ENCODE measurements around the gene BRICD5. TPM values are rescaled to one million over a fixed set of nuclear protein-coding genes. Genes with fewer than 3 reads are reported as not detected.

BRICD5 gene
- total RNA-seq, 1 experiment from 2014 or later = 18.6 TPM

GRCh38 chr16:2237102-2237482, 26.4 kb upstream of the BRICD5 start:
- no TSS peak for BruUV-seq (replicated peaks)
- ChIA-PET POLR2A (ENCODE audit: low non-redundant PET) (no interaction called here), CTCF (no interaction called here)
- Histone ChIP-seq H3K27ac (ENCODE audit: low read depth, low read length, poor library complexity, severe bottlenecking) (no peak overlapping the region), H3K36me3 (ENCODE audit: insufficient read depth, low read length, poor library complexity, severe bottlenecking) (peaks cover 27% of the 10 kb centered on the region), H3K4me3 (ENCODE audit: low read depth, low read length, poor library complexity, severe bottlenecking) (no peak overlapping the region), H3K9me3 (ENCODE audit: low read depth, low read length, poor library complexity, severe bottlenecking) (no peaks in the 10 kb centered on the region), H3K4me1 (ENCODE audit: insufficient read depth, low read length, poor library complexity, severe bottlenecking) (no peaks in the 10 kb centered on the region), H3K27me3 (replicated peaks; ENCODE audit: insufficient read depth, low read depth, low read length, poor library complexity) (no peaks in the 10 kb centered on the region)
- TF ChIP-seq CTCF (conservative IDR thresholded peaks at IDR 0.05; ENCODE audit: low read depth, low read length) = no peak
- no peak for TF ChIP-seq EZH2 (IDR thresholded peaks at IDR 0.05; ENCODE audit: borderline replicate concordance, low read depth, low read length, poor library complexity, severe bottlenecking)
- intact Hi-C loops (cut with micrococcal nuclease; ENCODE audit: unreplicated experiment) = no loop called here
- DNase-seq (ENCODE audit: low spot score) = no peak

GRCh38 chr16:2236337-2237101, 25.9 kb upstream of the BRICD5 start, which contains the start of gene DNASE1L2:
TSS of gene DNASE1L2 (plus strand) at chr16:2236444. CDS start at chr16:2236817, 373 bp downstream.
- Histone ChIP-seq H3K4me3 (ENCODE audit: low read depth, low read length, poor library complexity, severe bottlenecking) (no peak within 1 kb of the TSS), H3K4me1 (ENCODE audit: insufficient read depth, low read length, poor library complexity, severe bottlenecking) (no peaks in the 10 kb centered on the region), H3K27me3 (replicated peaks; ENCODE audit: insufficient read depth, low read depth, low read length, poor library complexity) (no peaks in the 10 kb centered on the region), H3K27ac (ENCODE audit: low read depth, low read length, poor library complexity, severe bottlenecking) (no peak within 1 kb of the TSS), H3K36me3 (ENCODE audit: insufficient read depth, low read length, poor library complexity, severe bottlenecking) (peaks cover 32% of the 10 kb centered on the region), H3K9me3 (ENCODE audit: low read depth, low read length, poor library complexity, severe bottlenecking) (no peaks in the 10 kb centered on the region)
- ChIA-PET POLR2A (ENCODE audit: low non-redundant PET) (no interaction called here), CTCF (interaction anchor here (0.6 kb wide), 1 partner anchor 60 kb away, joined by 3 read pairs; no protein-coding TSS in a partner anchor)
- intact Hi-C loops (cut with micrococcal nuclease; ENCODE audit: unreplicated experiment) = no loop called here
- no peak for DNase-seq (ENCODE audit: low spot score)
- no TSS peak for BruUV-seq (replicated peaks)
- no peak for TF ChIP-seq CTCF (conservative IDR thresholded peaks at IDR 0.05; ENCODE audit: low read depth, low read length)
- TF ChIP-seq EZH2 (IDR thresholded peaks at IDR 0.05; ENCODE audit: borderline replicate concordance, low read depth, low read length, poor library complexity, severe bottlenecking) = no peak

GRCh38 chr16:2235695-2236336, 25.2 kb upstream of the BRICD5 start:
- H3K4me1 ChIP-seq (ENCODE audit: insufficient read depth, low read length, poor library complexity, severe bottlenecking) = no peaks in the 10 kb centered on the region
- no peak for DNase-seq (ENCODE audit: low spot score)
- H3K4me3 ChIP-seq (ENCODE audit: low read depth, low read length, poor library complexity, severe bottlenecking) = no peak overlapping the region
- BruUV-seq (replicated peaks) = no TSS peak
- no peaks in the 10 kb centered on the region for H3K27me3 ChIP-seq (replicated peaks; ENCODE audit: insufficient read depth, low read depth, low read length, poor library complexity)
- no peak overlapping the region for H3K27ac ChIP-seq (ENCODE audit: low read depth, low read length, poor library complexity, severe bottlenecking)
- TF ChIP-seq CTCF (conservative IDR thresholded peaks at IDR 0.05; ENCODE audit: low read depth, low read length) (no peak), EZH2 (IDR thresholded peaks at IDR 0.05; ENCODE audit: borderline replicate concordance, low read depth, low read length, poor library complexity, severe bottlenecking) (no peak)
- H3K9me3 ChIP-seq (ENCODE audit: low read depth, low read length, poor library complexity, severe bottlenecking) = no peaks in the 10 kb centered on the region
- intact Hi-C loops (cut with micrococcal nuclease; ENCODE audit: unreplicated experiment) = no loop called here
- H3K36me3 ChIP-seq (ENCODE audit: insufficient read depth, low read length, poor library complexity, severe bottlenecking) = peaks cover 32% of the 10 kb centered on the region
- CTCF ChIA-PET = interaction anchor here (0.6 kb wide), 1 partner anchor 60 kb away, joined by 3 read pairs; no protein-coding TSS in a partner anchor
- POLR2A ChIA-PET (ENCODE audit: low non-redundant PET) = no interaction called here
